ENCODE results near the gene SLC25A6. TPM values are rescaled to one million over a fixed set of nuclear protein-coding genes. Genes with fewer than 3 reads are reported as not detected.

The SLC25A6 gene
- polyA plus RNA-seq, 1 donor (not counting 4 experiments of a cell fraction or from before 2014, with no cell fraction given): 179 TPM

GRCh38 chrX:1385253-1386223 is 6.4 kb downstream of the SLC25A6 start:
- Histone ChIP-seq H3K9ac (ENCODE audit: control insufficient read depth, extremely low read depth, insufficient read depth, low read length) (no peak overlapping the region), H3K4me1 (ENCODE audit: control insufficient read depth, extremely low read depth, insufficient read depth, low read length) (peaks cover 2% of the 10 kb centered on the region), H3K4me2 (ENCODE audit: control insufficient read depth, extremely low read depth, insufficient read depth, low read depth, low read length) (no peak overlapping the region), H3K4me3 (ENCODE audit: control insufficient read depth in 2 of 3, extremely low read depth in 1 of 3, insufficient read depth in 2 of 3, low read depth in 1 of 3, low read length in 3 of 3) (no peak overlapping the region), H2AFZ (ENCODE audit: control insufficient read depth, low read length) (no peak overlapping the region), H3K36me3 (ENCODE audit: control insufficient read depth in 2 of 2, extremely low read depth in 1 of 2, insufficient read depth in 2 of 2, low read length in 2 of 2) (peaks cover 17 to 51% of the 10 kb centered on the region in 2 experiments), H3K9me1 (ENCODE audit: control insufficient read depth, extremely low read depth, insufficient read depth, low read length) (no peaks in the 10 kb centered on the region), H3K27ac (ENCODE audit: control insufficient read depth, insufficient read depth, low read length) (no peak overlapping the region), H3K9me3 (ENCODE audit: control insufficient read depth, low read depth, low read length) (no peaks in the 10 kb centered on the region), H3K79me2 (ENCODE audit: control insufficient read depth, insufficient read depth, low read length) (peaks cover 44% of the 10 kb centered on the region), H3K27me3 (ENCODE audit: control insufficient read depth, extremely low read depth, insufficient read depth, low read length) (no peaks in the 10 kb centered on the region), H4K20me1 (ENCODE audit: control insufficient read depth, extremely low read depth, insufficient read depth, low read length) (peaks cover 32% of the 10 kb centered on the region)
- TF ChIP-seq EZH2 (IDR thresholded peaks at IDR 0.05; ENCODE audit: low read length) (no peak), CTCF (optimal IDR thresholded peaks at IDR 0.05 in 1 of 3, IDR thresholded peaks at IDR 0.05 in 1 of 3, conservative IDR thresholded peaks at IDR 0.05 in 1 of 3; ENCODE audit: extremely low read depth in 1 of 3, insufficient read depth in 2 of 3, low read length in 3 of 3) (no peak)
- dilution Hi-C loops (cut with MboI; ENCODE audit: extremely low pct_ligation_motif_present, low sequenced_read_pairs): no loop called here
- FAIRE-seq: no peak
- no peak for DNase-seq (ENCODE audit: low read depth, low spot score)

GRCh38 chrX:1384658-1385252 is 7.2 kb downstream of the SLC25A6 start:
- H3K4me3 ChIP-seq (ENCODE audit: control insufficient read depth in 2 of 3, extremely low read depth in 1 of 3, insufficient read depth in 2 of 3, low read depth in 1 of 3, low read length in 3 of 3): no peak overlapping the region
- H3K36me3 ChIP-seq (ENCODE audit: control insufficient read depth in 2 of 2, extremely low read depth in 1 of 2, insufficient read depth in 2 of 2, low read length in 2 of 2): peaks cover 10 to 47% of the 10 kb centered on the region in 2 experiments
- no peak overlapping the region for H3K9ac ChIP-seq (ENCODE audit: control insufficient read depth, extremely low read depth, insufficient read depth, low read length)
- no peak overlapping the region for H2AFZ ChIP-seq (ENCODE audit: control insufficient read depth, low read length)
- H3K9me3 ChIP-seq (ENCODE audit: control insufficient read depth, low read depth, low read length): no peaks in the 10 kb centered on the region
- H3K4me2 ChIP-seq (ENCODE audit: control insufficient read depth, extremely low read depth, insufficient read depth, low read depth, low read length): no peak overlapping the region
- FAIRE-seq: no peak
- peaks cover 25% of the 10 kb centered on the region for H4K20me1 ChIP-seq (ENCODE audit: control insufficient read depth, extremely low read depth, insufficient read depth, low read length)
- DNase-seq (ENCODE audit: low read depth, low spot score): no peak
- no peaks in the 10 kb centered on the region for H3K4me1 ChIP-seq (ENCODE audit: control insufficient read depth, extremely low read depth, insufficient read depth, low read length)
- no peak for TF ChIP-seq EZH2 (IDR thresholded peaks at IDR 0.05; ENCODE audit: low read length)
- no peak for TF ChIP-seq CTCF (optimal IDR thresholded peaks at IDR 0.05 in 1 of 3, IDR thresholded peaks at IDR 0.05 in 1 of 3, conservative IDR thresholded peaks at IDR 0.05 in 1 of 3; ENCODE audit: extremely low read depth in 1 of 3, insufficient read depth in 2 of 3, low read length in 3 of 3)
- H3K9me1 ChIP-seq (ENCODE audit: control insufficient read depth, extremely low read depth, insufficient read depth, low read length): no peaks in the 10 kb centered on the region
- H3K27me3 ChIP-seq (ENCODE audit: control insufficient read depth, extremely low read depth, insufficient read depth, low read length): no peaks in the 10 kb centered on the region
- peaks cover 36% of the 10 kb centered on the region for H3K79me2 ChIP-seq (ENCODE audit: control insufficient read depth, insufficient read depth, low read length)
- H3K27ac ChIP-seq (ENCODE audit: control insufficient read depth, insufficient read depth, low read length): no peak overlapping the region
- dilution Hi-C loops (cut with MboI; ENCODE audit: extremely low pct_ligation_motif_present, low sequenced_read_pairs): no loop called here

All from keratinocyte (primary cell).